GM19193 (cell line): ENCODE data around the gene HRK.
A peak's percentile ranks its signal among the peaks of the same experiment; 100 is the strongest.

Experiments used
- POLR2A ChIP-seq: IDR thresholded peaks from 4 replicates; pipeline ENCODE4 v1.6.1; 2011; ENCODE audit not compliant: insufficient read depth, insufficient read length; ENCODE audit errors: extremely low read depth

The HRK gene

GRCh38 chr12:116915326-116915725 is 34.1 kb upstream of the HRK start:
- TF ChIP-seq POLR2A, result no peak

- TF ChIP-seq POLR2A, result peak; percentile 78
These were observed 29.6 kb upstream of the HRK start, which contains the start of gene FBXW8 for GRCh38 chr12:116910645-116911451. FBXW8 (plus strand) TSS chr12:116910950; CDS start chr12:116911038, 88 bp downstream.

- no peak for TF ChIP-seq POLR2A
These were observed 29.0 kb upstream of the HRK start for GRCh38 chr12:116910280-116910644.

- TF ChIP-seq POLR2A, result no peak
These were observed 25.0 kb upstream of the HRK start for GRCh38 chr12:116906285-116906684.

GRCh38 chr12:116903818-116904217 is 22.6 kb upstream of the HRK start:
- TF ChIP-seq POLR2A, result no peak

GRCh38 chr12:116901612-116902011 is 20.4 kb upstream of the HRK start:
- no peak for TF ChIP-seq POLR2A

GRCh38 chr12:116898669-116899068 is 17.4 kb upstream of the HRK start:
- TF ChIP-seq POLR2A, result no peak

- TF ChIP-seq POLR2A, result no peak
These were observed 16.2 kb upstream of the HRK start for GRCh38 chr12:116897476-116897875.

- TF ChIP-seq POLR2A, result no peak
These were observed 15.2 kb upstream of the HRK start for GRCh38 chr12:116896411-116896924.

- no peak for TF ChIP-seq POLR2A
These were observed 13.7 kb upstream of the HRK start for GRCh38 chr12:116894913-116895312.

- no peak for TF ChIP-seq POLR2A
These were observed 11.3 kb upstream of the HRK start for GRCh38 chr12:116892349-116893140.

GRCh38 chr12:116891019-116891418 is 9.8 kb upstream of the HRK start:
- TF ChIP-seq POLR2A, result no peak

- TF ChIP-seq POLR2A, result no peak
These were observed 9.1 kb upstream of the HRK start for GRCh38 chr12:116890330-116890729.

- TF ChIP-seq POLR2A, result no peak
These were observed 6.7 kb upstream of the HRK start for GRCh38 chr12:116887897-116888296.

GRCh38 chr12:116887244-116887643 is 6.0 kb upstream of the HRK start:
- TF ChIP-seq POLR2A, result no peak

- TF ChIP-seq POLR2A, result no peak
These were observed 4.2 kb upstream of the HRK start for GRCh38 chr12:116885491-116885890.
